Loucy (cell line): ENCODE results near the gene TMEM82.

Source experiments
- H2AFZ ChIP-seq: fragments of 200-600 bp; sonication (generic); 2 replicates; pipeline ENCODE4 v1.6.0; 2016; ENCODE audit warnings: antibody characterized with exemption, mild to moderate bottlenecking, low read length, moderate library complexity
- H3F3A ChIP-seq: fragments of 200-600 bp; 2 replicates; pipeline ENCODE4 v1.6.0; 2016; ENCODE audit warnings: antibody characterized with exemption, low read depth, mild to moderate bottlenecking
- H3K27me3 ChIP-seq: fragments of 200-600 bp; sonication (generic); 2 replicates; pipeline ENCODE4 v1.6.1; 2014; ENCODE audit warnings: low read length, mild to moderate bottlenecking; ENCODE audit not compliant: insufficient read depth, poor library complexity, severe bottlenecking
- H3K36me3 ChIP-seq: fragments of 200-600 bp; sonication (generic); 2 replicates; pipeline ENCODE4 v1.6.1; 2016; ENCODE audit warnings: low read length; ENCODE audit not compliant: insufficient read depth
- H3K4me1 ChIP-seq: fragments of 200-600 bp; sonication (generic); 2 replicates; pipeline ENCODE4 v1.5.1; 2014; ENCODE audit warnings: low read length, mild to moderate bottlenecking; ENCODE audit not compliant: insufficient read depth, poor library complexity, severe bottlenecking
- H3K4me2 ChIP-seq: fragments of 200-600 bp; sonication (generic); 2 replicates; pipeline ENCODE4 v1.6.0; 2014; ENCODE audit warnings: antibody characterized with exemption, low read length, low read depth, mild to moderate bottlenecking; ENCODE audit not compliant: poor library complexity, severe bottlenecking
- H3K4me3 ChIP-seq: fragments of 200-600 bp; sonication (generic); 2 replicates; pipeline ENCODE4 v1.5.1; 2014; ENCODE audit warnings: low read length, mild to moderate bottlenecking, mixed read lengths; ENCODE audit not compliant: poor library complexity, severe bottlenecking
- H3K79me2 ChIP-seq: fragments of 200-600 bp; sonication (generic); 2 replicates; pipeline ENCODE4 v1.6.1; 2014; ENCODE audit warnings: low read length; ENCODE audit not compliant: insufficient read depth
- H3K9ac ChIP-seq: fragments of 200-600 bp; sonication (generic); 2 replicates; pipeline ENCODE4 v1.6.0; 2014; ENCODE audit warnings: mild to moderate bottlenecking, low read depth, low read length, moderate library complexity; ENCODE audit not compliant: poor library complexity, severe bottlenecking
- H3K9me2 ChIP-seq: fragments of 200-600 bp; sonication (generic); replicated peaks from 2 replicates; pipeline ENCODE4 v1.6.1; 2016; ENCODE audit warnings: low read depth, low read length, mixed read lengths
- H3K9me3 ChIP-seq: fragments of 200-600 bp; sonication (generic); 2 replicates; pipeline ENCODE4 v1.6.1; 2014; ENCODE audit warnings: mild to moderate bottlenecking, antibody characterized with exemption, low read length, low read depth; ENCODE audit not compliant: insufficient read depth
- H4K20me1 ChIP-seq: fragments of 200-600 bp; sonication (generic); 2 replicates; pipeline ENCODE4 v1.6.0; 2014; ENCODE audit warnings: antibody characterized with exemption, low read length, mild to moderate bottlenecking; ENCODE audit not compliant: insufficient read depth, poor library complexity, severe bottlenecking
- CTCF ChIP-seq: fragments of 200-600 bp; sonication (generic); conservative IDR thresholded peaks from 2 replicates; pipeline ENCODE4 v1.5.1; 2014; ENCODE audit warnings: mild to moderate bottlenecking, antibody characterized with exemption, low read length
- EZH2phosphoT487 ChIP-seq: fragments of 200-600 bp; IDR thresholded peaks from 2 replicates; pipeline ENCODE4 v1.6.1; 2018; ENCODE audit warnings: antibody characterized with exemption, mild to moderate bottlenecking, moderate library complexity, borderline replicate concordance

TMEM82 gene

GRCh38 chr1:15739259-15739658 lies 3.0 kb upstream of the TMEM82 start:
- Histone ChIP-seq H3K79me2 (no peaks in the 10 kb centered on the region), H3K4me1 (no peaks in the 10 kb centered on the region), H3K4me2 (no peak overlapping the region), H3K36me3 (no peaks in the 10 kb centered on the region), H2AFZ (no peak overlapping the region), H3K27me3 (no peaks in the 10 kb centered on the region), H3K9me2 (no peaks in the 10 kb centered on the region), H3F3A (no peaks in the 10 kb centered on the region), H4K20me1 (no peaks in the 10 kb centered on the region), H3K9me3 (no peaks in the 10 kb centered on the region), H3K9ac (no peak overlapping the region), H3K4me3 (no peak overlapping the region)
- TF ChIP-seq CTCF (no peak), EZH2phosphoT487 (no peak)

GRCh38 chr1:15739745-15740144 lies 2.6 kb upstream of the TMEM82 start:
- Histone ChIP-seq H3F3A (no peaks in the 10 kb centered on the region), H2AFZ (no peak overlapping the region), H3K9me3 (no peaks in the 10 kb centered on the region), H3K36me3 (no peaks in the 10 kb centered on the region), H4K20me1 (no peaks in the 10 kb centered on the region), H3K4me2 (no peak overlapping the region), H3K4me3 (no peak overlapping the region), H3K9ac (no peak overlapping the region), H3K4me1 (no peaks in the 10 kb centered on the region), H3K79me2 (no peaks in the 10 kb centered on the region), H3K9me2 (no peaks in the 10 kb centered on the region), H3K27me3 (no peaks in the 10 kb centered on the region)
- TF ChIP-seq CTCF, result peak; percentile 37
- TF ChIP-seq EZH2phosphoT487, result no peak

GRCh38 chr1:15740924-15741850 lies 1.1 kb upstream of the TMEM82 start:
- Histone ChIP-seq H2AFZ (0 out of 2 replicates have a peak overlapping the region, but pooled peaks have one; percentile 34), H3K9me2 (no peaks in the 10 kb centered on the region), H3K9ac (no peak overlapping the region), H3K36me3 (no peaks in the 10 kb centered on the region), H4K20me1 (no peaks in the 10 kb centered on the region), H3K4me1 (no peaks in the 10 kb centered on the region), H3K4me3 (no peak overlapping the region), H3K9me3 (no peaks in the 10 kb centered on the region), H3K4me2 (no peak overlapping the region), H3K27me3 (no peaks in the 10 kb centered on the region), H3F3A (no peaks in the 10 kb centered on the region), H3K79me2 (no peaks in the 10 kb centered on the region)
- TF ChIP-seq EZH2phosphoT487, result no peak
- TF ChIP-seq CTCF, result peak; percentile 86
